RWPE1 (cell line): Measurements from ENCODE around the gene STAT5B.

Source experiments
- CTCF ChIA-PET: fragments of 350-600 bp; sonication (Branson Sonifier 250); formaldehyde crosslinking; extraction: SDS; loops from one replicate; lab custom pipeline; 2021; lab: Yijun Ruan, JAX
- POLR2A ChIA-PET: fragments of 400-600 bp; formaldehyde crosslinking; extraction: SDS; loops from one replicate; lab custom pipeline; 2020; ENCODE audit warnings: antibody characterized with exemption; ENCODE audit not compliant: low non-redundant PET; lab: Yijun Ruan, JAX
- DNase-seq: peaks from one replicate; pipeline ENCODE4 v3.0.0; 2012; ENCODE audit warnings: low spot score
- H3K27ac ChIP-seq: fragments of 450-650 bp; 2 replicates; pipeline ENCODE4 v1.5.1; 2017
- TF ChIP-seq, protein P1 (sequence below): fragments of 450-650 bp; conservative IDR thresholded peaks from 2 replicates; pipeline ENCODE4 v1.5.1; 2017; ENCODE audit warnings: low read depth, mild to moderate bottlenecking

STAT5B gene

GRCh38 chr17:42233994-42234393 lies 42.2 kb downstream of the STAT5B start:
- H3K27ac ChIP-seq, result no peak overlapping the region
- TF ChIP-seq, protein P1, sequence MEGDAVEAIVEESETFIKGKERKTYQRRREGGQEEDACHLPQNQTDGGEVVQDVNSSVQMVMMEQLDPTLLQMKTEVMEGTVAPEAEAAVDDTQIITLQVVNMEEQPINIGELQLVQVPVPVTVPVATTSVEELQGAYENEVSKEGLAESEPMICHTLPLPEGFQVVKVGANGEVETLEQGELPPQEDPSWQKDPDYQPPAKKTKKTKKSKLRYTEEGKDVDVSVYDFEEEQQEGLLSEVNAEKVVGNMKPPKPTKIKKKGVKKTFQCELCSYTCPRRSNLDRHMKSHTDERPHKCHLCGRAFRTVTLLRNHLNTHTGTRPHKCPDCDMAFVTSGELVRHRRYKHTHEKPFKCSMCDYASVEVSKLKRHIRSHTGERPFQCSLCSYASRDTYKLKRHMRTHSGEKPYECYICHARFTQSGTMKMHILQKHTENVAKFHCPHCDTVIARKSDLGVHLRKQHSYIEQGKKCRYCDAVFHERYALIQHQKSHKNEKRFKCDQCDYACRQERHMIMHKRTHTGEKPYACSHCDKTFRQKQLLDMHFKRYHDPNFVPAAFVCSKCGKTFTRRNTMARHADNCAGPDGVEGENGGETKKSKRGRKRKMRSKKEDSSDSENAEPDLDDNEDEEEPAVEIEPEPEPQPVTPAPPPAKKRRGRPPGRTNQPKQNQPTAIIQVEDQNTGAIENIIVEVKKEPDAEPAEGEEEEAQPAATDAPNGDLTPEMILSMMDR, result no peak
- DNase-seq, result no peak
- CTCF ChIA-PET, result no interaction called here
- POLR2A ChIA-PET, result no interaction called here

GRCh38 chr17:42233156-42233555 lies 43.0 kb downstream of the STAT5B start:
- ChIA-PET POLR2A (no interaction called here), CTCF (no interaction called here)
- H3K27ac ChIP-seq, result peak overlapping the region; percentile 40
- DNase-seq, result peak; percentile 31
- TF ChIP-seq, protein P1, result no peak

DNA sequence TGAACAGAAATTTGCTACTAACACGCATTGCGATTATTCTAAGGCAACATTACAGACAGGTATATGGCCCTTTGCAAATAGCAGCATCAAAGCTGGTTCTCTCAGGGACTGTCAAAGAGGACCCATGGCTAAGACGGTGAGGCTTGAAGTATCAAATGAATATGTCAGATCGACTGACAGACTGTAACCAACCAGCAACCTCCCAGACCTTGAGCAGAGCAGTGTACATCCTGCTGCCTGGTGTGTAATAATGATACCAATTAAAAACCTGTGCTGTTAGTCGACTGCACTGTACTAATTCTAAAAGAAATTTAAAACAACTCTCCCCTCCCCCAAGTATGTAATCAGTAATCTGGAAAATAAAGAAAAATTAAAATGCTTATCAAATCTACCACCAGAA lies 46.0 kb downstream of the STAT5B start:
- ChIA-PET POLR2A (no interaction called here), CTCF (interaction anchor here (0.6 to 0.7 kb wide), 2 partner anchors 190 to 370 kb away, joined by 3 to 6 read pairs; no protein-coding TSS in a partner anchor)
- DNase-seq, result no peak
- H3K27ac ChIP-seq, result no peak overlapping the region
- TF ChIP-seq, protein P1, result no peak

GRCh38 chr17:42227849-42228700 lies 48.1 kb downstream of the STAT5B start:
- CTCF ChIA-PET, result interaction anchor here (0.5 to 0.7 kb wide), 2 partner anchors 32 to 171 kb away, joined by 3 to 5 read pairs; no protein-coding TSS in a partner anchor
- no peak for DNase-seq
- TF ChIP-seq, protein P1, result no peak
- POLR2A ChIA-PET, result no interaction called here
- H3K27ac ChIP-seq, result no peak overlapping the region; the same call in 1 of the 2 replicates

GRCh38 chr17:42225646-42226045 lies 50.5 kb downstream of the STAT5B start:
- DNase-seq, result no peak
- H3K27ac ChIP-seq, result no peak overlapping the region
- ChIA-PET CTCF (no interaction called here), POLR2A (no interaction called here)
- TF ChIP-seq, protein P1, result no peak

DNA sequence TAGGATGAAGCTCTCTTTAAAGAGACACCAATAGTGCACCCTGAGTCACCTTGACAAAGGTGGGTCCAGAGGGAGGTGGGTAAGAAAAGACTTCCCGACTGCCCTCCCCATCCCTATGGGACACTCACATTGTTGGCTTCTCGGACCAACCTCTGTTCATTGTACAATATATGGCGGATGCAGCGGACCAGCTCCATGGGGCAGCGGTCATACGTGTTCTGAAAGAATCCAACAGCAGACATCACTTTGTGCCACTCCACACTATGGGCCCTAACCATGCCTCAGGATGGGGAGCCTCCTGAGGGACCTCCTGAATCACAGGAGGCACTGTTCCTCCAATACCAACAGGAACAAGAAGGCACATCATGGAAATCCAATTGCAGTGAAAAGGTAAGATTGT lies 51.5 kb downstream of the STAT5B start:
- ChIA-PET POLR2A (no interaction called here), CTCF (interaction anchor here (0.6 kb wide), 1 partner anchor 80 kb away, joined by 3 read pairs; no protein-coding TSS in a partner anchor)
- no peak overlapping the region for H3K27ac ChIP-seq
- TF ChIP-seq, protein P1, result no peak
- no peak for DNase-seq
